ENCODE results near the gene TTYH1. TPM values are rescaled to one million over a fixed set of nuclear protein-coding genes. Genes with fewer than 3 reads are reported as not detected.
A peak's percentile ranks its signal among the peaks of the same experiment; 100 is the strongest.

The TTYH1 gene
- total and polyA plus RNA-seq, 9 of the 15 experiments (the other 6 are each of a cell fraction or from before 2014, with no cell fraction given), result 0.08 TPM; not detected in 8

DNA sequence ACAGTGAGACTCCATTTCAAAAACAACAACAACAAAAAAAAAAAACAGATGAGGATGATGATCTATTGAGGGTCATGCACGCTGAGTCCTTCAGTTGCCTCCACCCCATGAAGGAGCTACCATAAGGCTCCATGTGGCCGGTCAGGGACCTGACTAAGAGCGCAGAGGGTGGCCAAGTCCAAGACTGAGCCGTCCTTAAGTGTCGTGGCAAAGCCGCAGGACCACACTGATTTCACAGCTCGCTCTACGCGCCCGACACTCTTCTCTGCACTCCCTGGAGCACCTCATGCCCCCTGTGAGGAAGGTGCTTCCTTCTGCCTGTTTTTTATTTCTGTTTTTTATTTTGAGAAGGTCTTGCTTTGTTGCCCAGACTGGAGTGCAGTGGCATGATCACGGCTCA is 12.3 kb downstream of the TTYH1 start:
- no peak for FAIRE-seq
- Histone ChIP-seq H4K20me1 (replicated peaks; ENCODE audit: control insufficient read depth, insufficient read depth, low read length) (no peaks in the 10 kb centered on the region; the same call in 1 of the 2 replicates), H3K4me3 (no peak overlapping the region), H3K36me3 (ENCODE audit: control insufficient read depth, insufficient read depth, low read length) (no peaks in the 10 kb centered on the region), H3K27me3 (ENCODE audit: control insufficient read depth in 2 of 2, insufficient read depth in 2 of 2, low read length in 2 of 2) (peaks cover 29 to 51% of the 10 kb centered on the region in 2 experiments; a peak in 4 of 5 replicates), H3K27ac (ENCODE audit: extremely low read depth, low read depth, low read length) (no peak overlapping the region), H3K9me1 (ENCODE audit: control insufficient read depth, insufficient read depth, low read length) (no peaks in the 10 kb centered on the region), H3K4me1 (replicated peaks in 1 of 2; ENCODE audit: control insufficient read depth in 2 of 2, insufficient read depth in 2 of 2, low read length in 2 of 2) (peaks cover 0 to 27% of the 10 kb centered on the region in 2 experiments; a peak in 2 of 5 replicates), H3K9me3 (replicated peaks; ENCODE audit: control insufficient read depth, insufficient read depth, low read depth, low read length) (no peaks in the 10 kb centered on the region), H2AFZ (ENCODE audit: low read depth, low read length) (no peak overlapping the region), H3K79me2 (ENCODE audit: control insufficient read depth, insufficient read depth, low read length) (no peaks in the 10 kb centered on the region), H3K4me2 (ENCODE audit: insufficient read depth, low read length) (no peak overlapping the region), H3K9ac (ENCODE audit: insufficient read depth in 1 of 2, low read depth in 2 of 2, low read length in 2 of 2) (no peak overlapping the region)
- intact Hi-C loops (cut with micrococcal nuclease), result no loop called here
- no peak for ATAC-seq
- 41% methylated on average over 11 of the region's 11 CpGs for WGBS (ENCODE audit: insufficient coverage, low coverage, missing lambda C conversion rate)
- in situ Hi-C loops (cut with MboI), result no loop called here
- BruUV-seq (replicated peaks), result no TSS peak
- ChIA-PET CTCF (ENCODE audit: low intra/inter-chr PET ratio) (no interaction called here), POLR2A (interaction anchor here (0.6 to 2.8 kb wide), 4 partner anchors 8 to 431 kb away, joined by 3 to 14 read pairs (median 3); partner anchors contain the start of gene LENG8)
- DNase-seq (ENCODE audit: extremely low read depth in 1 of 4, low spot score in 3 of 4), result peak in 1 of 4 experiments; percentile 3
- no peak for TF ChIP-seq ZFP1 (CRISPR knock-in tag; IDR thresholded peaks at IDR 0.05)
- no peak for TF ChIP-seq ZNF3 (CRISPR knock-in tag; IDR thresholded peaks at IDR 0.05)
- TF ChIP-seq ZC3H8 (IDR thresholded peaks at IDR 0.05), result no peak
- no peak for TF ChIP-seq SP2 (IDR thresholded peaks at IDR 0.05; ENCODE audit: extremely low read depth, low read depth, low read length, poor library complexity, severe bottlenecking)
- no peak for TF ChIP-seq COPS2 (conservative IDR thresholded peaks at IDR 0.05)
- no peak for TF ChIP-seq ZNF121 (CRISPR knock-in tag; conservative IDR thresholded peaks at IDR 0.05)
- no peak for TF ChIP-seq MAFG (tag; conservative IDR thresholded peaks at IDR 0.05)
- TF ChIP-seq NFATC3 (IDR thresholded peaks at IDR 0.05), result no peak
- no peak for TF ChIP-seq BRD9 (IDR thresholded peaks at IDR 0.05; ENCODE audit: low read depth, partially characterized antibody)
- no peak for TF ChIP-seq TCF7L2 (IDR thresholded peaks at IDR 0.05; ENCODE audit: low read depth, low read length)
- no peak for TF ChIP-seq PHF8 (IDR thresholded peaks at IDR 0.05; ENCODE audit: borderline replicate concordance, low read length)
- TF ChIP-seq CREBBP (IDR thresholded peaks at IDR 0.05; ENCODE audit: low read depth, low read length), result no peak
- TF ChIP-seq ZNF778 (CRISPR knock-in tag; IDR thresholded peaks at IDR 0.05), result no peak
- TF ChIP-seq, protein P1, sequence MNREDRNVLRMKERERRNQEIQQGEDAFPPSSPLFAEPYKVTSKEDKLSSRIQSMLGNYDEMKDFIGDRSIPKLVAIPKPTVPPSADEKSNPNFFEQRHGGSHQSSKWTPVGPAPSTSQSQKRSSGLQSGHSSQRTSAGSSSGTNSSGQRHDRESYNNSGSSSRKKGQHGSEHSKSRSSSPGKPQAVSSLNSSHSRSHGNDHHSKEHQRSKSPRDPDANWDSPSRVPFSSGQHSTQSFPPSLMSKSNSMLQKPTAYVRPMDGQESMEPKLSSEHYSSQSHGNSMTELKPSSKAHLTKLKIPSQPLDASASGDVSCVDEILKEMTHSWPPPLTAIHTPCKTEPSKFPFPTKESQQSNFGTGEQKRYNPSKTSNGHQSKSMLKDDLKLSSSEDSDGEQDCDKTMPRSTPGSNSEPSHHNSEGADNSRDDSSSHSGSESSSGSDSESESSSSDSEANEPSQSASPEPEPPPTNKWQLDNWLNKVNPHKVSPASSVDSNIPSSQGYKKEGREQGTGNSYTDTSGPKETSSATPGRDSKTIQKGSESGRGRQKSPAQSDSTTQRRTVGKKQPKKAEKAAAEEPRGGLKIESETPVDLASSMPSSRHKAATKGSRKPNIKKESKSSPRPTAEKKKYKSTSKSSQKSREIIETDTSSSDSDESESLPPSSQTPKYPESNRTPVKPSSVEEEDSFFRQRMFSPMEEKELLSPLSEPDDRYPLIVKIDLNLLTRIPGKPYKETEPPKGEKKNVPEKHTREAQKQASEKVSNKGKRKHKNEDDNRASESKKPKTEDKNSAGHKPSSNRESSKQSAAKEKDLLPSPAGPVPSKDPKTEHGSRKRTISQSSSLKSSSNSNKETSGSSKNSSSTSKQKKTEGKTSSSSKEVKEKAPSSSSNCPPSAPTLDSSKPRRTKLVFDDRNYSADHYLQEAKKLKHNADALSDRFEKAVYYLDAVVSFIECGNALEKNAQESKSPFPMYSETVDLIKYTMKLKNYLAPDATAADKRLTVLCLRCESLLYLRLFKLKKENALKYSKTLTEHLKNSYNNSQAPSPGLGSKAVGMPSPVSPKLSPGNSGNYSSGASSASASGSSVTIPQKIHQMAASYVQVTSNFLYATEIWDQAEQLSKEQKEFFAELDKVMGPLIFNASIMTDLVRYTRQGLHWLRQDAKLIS (CRISPR knock-in tag; IDR thresholded peaks at IDR 0.05), result no peak
- no peak for TF ChIP-seq ASH1L (IDR thresholded peaks at IDR 0.05; ENCODE audit: borderline replicate concordance, low read depth, partially characterized antibody)
- TF ChIP-seq, protein P2, sequence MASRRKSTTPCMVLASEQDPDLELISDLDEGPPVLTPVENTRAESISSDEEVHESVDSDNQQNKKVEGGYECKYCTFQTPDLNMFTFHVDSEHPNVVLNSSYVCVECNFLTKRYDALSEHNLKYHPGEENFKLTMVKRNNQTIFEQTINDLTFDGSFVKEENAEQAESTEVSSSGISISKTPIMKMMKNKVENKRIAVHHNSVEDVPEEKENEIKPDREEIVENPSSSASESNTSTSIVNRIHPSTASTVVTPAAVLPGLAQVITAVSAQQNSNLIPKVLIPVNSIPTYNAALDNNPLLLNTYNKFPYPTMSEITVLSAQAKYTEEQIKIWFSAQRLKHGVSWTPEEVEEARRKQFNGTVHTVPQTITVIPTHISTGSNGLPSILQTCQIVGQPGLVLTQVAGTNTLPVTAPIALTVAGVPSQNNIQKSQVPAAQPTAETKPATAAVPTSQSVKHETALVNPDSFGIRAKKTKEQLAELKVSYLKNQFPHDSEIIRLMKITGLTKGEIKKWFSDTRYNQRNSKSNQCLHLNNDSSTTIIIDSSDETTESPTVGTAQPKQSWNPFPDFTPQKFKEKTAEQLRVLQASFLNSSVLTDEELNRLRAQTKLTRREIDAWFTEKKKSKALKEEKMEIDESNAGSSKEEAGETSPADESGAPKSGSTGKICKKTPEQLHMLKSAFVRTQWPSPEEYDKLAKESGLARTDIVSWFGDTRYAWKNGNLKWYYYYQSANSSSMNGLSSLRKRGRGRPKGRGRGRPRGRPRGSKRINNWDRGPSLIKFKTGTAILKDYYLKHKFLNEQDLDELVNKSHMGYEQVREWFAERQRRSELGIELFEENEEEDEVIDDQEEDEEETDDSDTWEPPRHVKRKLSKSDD (conservative IDR thresholded peaks at IDR 0.05; ENCODE audit: low read length), result no peak
- TF ChIP-seq PRMT5 (CRISPR knock-in tag; IDR thresholded peaks at IDR 0.05), result no peak
- no peak for TF ChIP-seq ARID1B (IDR thresholded peaks at IDR 0.05)
- no peak for TF ChIP-seq ZNF785 (CRISPR knock-in tag; IDR thresholded peaks at IDR 0.05)

Data from K562 (cell line).